H1 (cell line): Measurements from ENCODE around the gene PDE2A. TPM values are rescaled to one million over a fixed set of nuclear protein-coding genes. Genes with fewer than 3 reads are reported as not detected.

Experiments used
- CEBPB ChIP-seq: IDR thresholded peaks from 2 replicates; pipeline ENCODE4 v1.6.1; 2012; ENCODE audit warnings: low read depth, low read length
- CTBP2 ChIP-seq: IDR thresholded peaks from 2 replicates; pipeline ENCODE4 v1.7.0; 2011; ENCODE audit warnings: borderline replicate concordance, mild to moderate bottlenecking, moderate library complexity, mixed read lengths, low read length; ENCODE audit not compliant: insufficient read depth, insufficient read length
- SIN3A ChIP-seq, 2 experiments: IDR thresholded peaks in 1 of 2; conservative IDR thresholded peaks in 1 of 2; 2 replicates each; pipeline ENCODE4 v1.6.1; 2011 to 2012; ENCODE audit warnings: low read length in 2 of 2, improper control_type of control experiment in 1 of 2, low read depth in 1 of 2, mild to moderate bottlenecking in 1 of 2
- polyA plus RNA-seq, 7 experiments: library from polyadenylated mRNA; depleted of rRNA in 3 of 7; stranded (reverse) in 5 of 7; unstranded in 2 of 7; fragments of >200 nt in 5 of 7; fragments of 200-250 nt in 2 of 7; gene quantifications; 1 replicate in 5 of 7; 2 replicates in 1 of 7; 4 replicates in 1 of 7; pipeline versions ENCODE4 v1.2.1 to v1.2.3, GENCODE V29; 2011 to 2013; ENCODE audit warnings: missing spikeins in 2 of 7, mixed read lengths in 2 of 7
- total RNA-seq: library from RNA; stranded (reverse); fragmentation: NEBNext Ultra II Directional; extraction: Animal tissue kit (Norgen Biotek cat#: 25700); gene quantifications from 2 replicates; pipeline ENCODE4 v1.2.1, GENCODE V29; 2021

PDE2A gene
- total and polyA plus RNA-seq, 2 of the 8 experiments (the other 6 are each of a cell fraction or from before 2014, with no cell fraction given): 3.4 to 7.1 TPM

GRCh38 chr11:72577271-72577721 lies 96.9 kb downstream of the PDE2A start (continued):
- TF ChIP-seq SIN3A (conservative IDR thresholded peaks at IDR 0.05 in 1 of 2, IDR thresholded peaks at IDR 0.05 in 1 of 2; ENCODE audit: low read depth in 1 of 2, low read length in 2 of 2) (no peak), CTBP2 (no peak), CEBPB (no peak)
- TF ChIP-seq, all 59 proteins: peak for 0
